Endothelial cell (in vitro differentiated cells): Measurements from ENCODE around the gene TSR1. TPM values are rescaled to one million over a fixed set of nuclear protein-coding genes. Genes with fewer than 3 reads are reported as not detected.
A peak's percentile ranks its signal among the peaks of the same experiment; 100 is the strongest.

Source experiments
- DNase-seq: peaks from one replicate; pipeline ENCODE4 v3.0.0; 2021; ENCODE audit warnings: low spot score
- H3K27ac Mint-ChIP-seq: one replicate; pipeline ENCODE4 v1.8.0; 2021; ENCODE audit warnings: mixed read lengths, inconsistent platforms; ENCODE audit not compliant: unreplicated experiment
- H3K27me3 Mint-ChIP-seq: one replicate; pipeline ENCODE4 v1.8.0; 2021; ENCODE audit warnings: mild to moderate bottlenecking, moderate library complexity, mixed read lengths, inconsistent platforms; ENCODE audit not compliant: unreplicated experiment
- H3K36me3 Mint-ChIP-seq: one replicate; pipeline ENCODE4 v1.8.0; 2021; ENCODE audit warnings: mild to moderate bottlenecking, low read depth, mixed read lengths, inconsistent platforms; ENCODE audit not compliant: unreplicated experiment
- H3K4me1 Mint-ChIP-seq: one replicate; pipeline ENCODE4 v1.8.0; 2021; ENCODE audit warnings: mild to moderate bottlenecking, mixed read lengths, inconsistent platforms; ENCODE audit not compliant: unreplicated experiment
- H3K4me3 Mint-ChIP-seq: one replicate; pipeline ENCODE4 v1.8.0; 2021; ENCODE audit warnings: mild to moderate bottlenecking, mixed read lengths, inconsistent platforms; ENCODE audit not compliant: unreplicated experiment
- H3K9me3 Mint-ChIP-seq: one replicate; pipeline ENCODE4 v1.8.0; 2021; ENCODE audit warnings: mixed read lengths, inconsistent platforms; ENCODE audit not compliant: unreplicated experiment
- CTCF ChIP-seq: fragments of 200-600 bp; sonication (generic); IDR thresholded peaks from one replicate; pipeline ENCODE4 v1.5.0; 2021; ENCODE audit warnings: antibody characterized with exemption; ENCODE audit not compliant: unreplicated experiment
- total RNA-seq: library from RNA; stranded (reverse); fragmentation: NEBNext Ultra II Directional; extraction: Animal tissue kit (Norgen Biotek cat#: 25700); gene quantifications from one replicate; pipeline ENCODE4 v1.2.1, GENCODE V29; 2021; ENCODE audit not compliant: unreplicated experiment

TSR1 gene
- total RNA-seq, 1 donor from 2014 or later: 20.9 TPM

- Mint-ChIP-seq H3K27ac (no peak overlapping the region), H3K4me1 (peaks cover 18% of the 10 kb centered on the region), H3K36me3 (peaks cover 15% of the 10 kb centered on the region), H3K4me3 (no peak overlapping the region), H3K27me3 (peaks cover 14% of the 10 kb centered on the region), H3K9me3 (no peaks in the 10 kb centered on the region)
- no peak for TF ChIP-seq CTCF
- no peak for DNase-seq
These were observed 36.4 kb upstream of the TSR1 start for GRCh38 chr17:2372681-2373080.

GRCh38 chr17:2372180-2372579 lies 35.9 kb upstream of the TSR1 start:
- TF ChIP-seq CTCF: no peak
- H3K9me3 Mint-ChIP-seq: no peaks in the 10 kb centered on the region
- peaks cover 14% of the 10 kb centered on the region for H3K27me3 Mint-ChIP-seq
- no peak overlapping the region for H3K27ac Mint-ChIP-seq
- H3K4me1 Mint-ChIP-seq: peaks cover 22% of the 10 kb centered on the region
- H3K36me3 Mint-ChIP-seq: peaks cover 15% of the 10 kb centered on the region
- DNase-seq: no peak
- no peak overlapping the region for H3K4me3 Mint-ChIP-seq

GRCh38 chr17:2371183-2372130 lies 35.2 kb upstream of the TSR1 start:
- Mint-ChIP-seq H3K4me3 (peak overlapping the region; percentile 18), H3K9me3 (no peaks in the 10 kb centered on the region), H3K27me3 (peaks cover 14% of the 10 kb centered on the region), H3K4me1 (peaks cover 22% of the 10 kb centered on the region), H3K27ac (peak overlapping the region; percentile 45), H3K36me3 (peaks cover 10% of the 10 kb centered on the region)
- DNase-seq: no peak
- no peak for TF ChIP-seq CTCF

GRCh38 chr17:2370211-2370589 lies 33.9 kb upstream of the TSR1 start:
- no peak for DNase-seq
- Mint-ChIP-seq H3K36me3 (peaks cover 10% of the 10 kb centered on the region), H3K4me3 (no peak overlapping the region), H3K27me3 (peaks cover 12% of the 10 kb centered on the region), H3K4me1 (peaks cover 22% of the 10 kb centered on the region), H3K9me3 (no peaks in the 10 kb centered on the region), H3K27ac (no peak overlapping the region)
- no peak for TF ChIP-seq CTCF

- no peak for TF ChIP-seq CTCF
- Mint-ChIP-seq H3K27ac (no peak overlapping the region), H3K9me3 (no peaks in the 10 kb centered on the region), H3K4me1 (peaks cover 18% of the 10 kb centered on the region), H3K27me3 (peaks cover 8% of the 10 kb centered on the region), H3K4me3 (no peak overlapping the region), H3K36me3 (peaks cover 8% of the 10 kb centered on the region)
- DNase-seq: peak; percentile 45
These were observed 33.4 kb upstream of the TSR1 start for GRCh38 chr17:2369551-2370210.
